ENCODE results near the gene COLEC11. TPM values are rescaled to one million over a fixed set of nuclear protein-coding genes. Genes with fewer than 3 reads are reported as not detected.
A peak's percentile ranks its signal among the peaks of the same experiment; 100 is the strongest.
"Not testable (repeated sequence)": the region's sequence is repeated elsewhere in the genome, so short reads cannot be mapped to it uniquely, and the experiment has no call there.

Gene COLEC11
- polyA plus RNA-seq (2013, experiment 1 of 2; ENCODE audit: insufficient read length): 0.25 TPM
- polyA plus RNA-seq (2013, experiment 2 of 2; ENCODE audit: insufficient read length): not detected

- DNase-seq: peak; percentile 26
Observed at GRCh38 chr2:3594493-3595281, at the start of gene COLEC11. Gene COLEC11, plus strand, starts transcription at chr2:3595112. Its CDS starts 9,229 bp downstream, at chr2:3604341.

GRCh38 chr2:3545788-3546478, 49.0 kb upstream of the COLEC11 start:
- no peak for DNase-seq

GRCh38 chr2:3547915-3548314, 47.0 kb upstream of the COLEC11 start:
- DNase-seq: no peak

- DNase-seq: no peak
Observed at GRCh38 chr2:3553946-3554345, 41.0 kb upstream of the COLEC11 start.

GRCh38 chr2:3557639-3558204, 37.2 kb upstream of the COLEC11 start:
- no peak for DNase-seq

- DNase-seq: peak; percentile 99
Observed at GRCh38 chr2:3558205-3559014, 36.5 kb upstream of the COLEC11 start, which contains the start of gene RNASEH1. Gene RNASEH1, minus strand, starts transcription at chr2:3558333. Its CDS starts 73 bp downstream, at chr2:3558260.

GRCh38 chr2:3563521-3563976, 31.4 kb upstream of the COLEC11 start:
- DNase-seq: no peak

- DNase-seq: no peak
Observed at GRCh38 chr2:3565117-3565516, 29.8 kb upstream of the COLEC11 start.

- DNase-seq: no peak
Observed at GRCh38 chr2:3566806-3567205, 28.1 kb upstream of the COLEC11 start.

- DNase-seq: not testable (repeated sequence)
Observed at GRCh38 chr2:3569656-3570055, 25.3 kb upstream of the COLEC11 start.

- DNase-seq: no peak
Observed at GRCh38 chr2:3571284-3571683, 23.6 kb upstream of the COLEC11 start.

GRCh38 chr2:3572620-3573019, 22.3 kb upstream of the COLEC11 start:
- no peak for DNase-seq

GRCh38 chr2:3574155-3574554, 20.8 kb upstream of the COLEC11 start:
- no peak for DNase-seq

- no peak for DNase-seq
Observed at GRCh38 chr2:3575534-3576262, 19.2 kb upstream of the COLEC11 start.

- not testable (repeated sequence) for DNase-seq
Observed at GRCh38 chr2:3576263-3576630, 18.7 kb upstream of the COLEC11 start.

GRCh38 chr2:3578987-3579386, 15.9 kb upstream of the COLEC11 start:
- no peak for DNase-seq

GRCh38 chr2:3580449-3580848, 14.5 kb upstream of the COLEC11 start:
- no peak for DNase-seq

GRCh38 chr2:3581367-3582262, 13.3 kb upstream of the COLEC11 start:
- no peak for DNase-seq

- no peak for DNase-seq
Observed at GRCh38 chr2:3584076-3584475, 10.8 kb upstream of the COLEC11 start.

GRCh38 chr2:3584608-3585260, 10.2 kb upstream of the COLEC11 start:
- no peak for DNase-seq
